Activated CD4-positive, CD25-positive, alpha-beta regulatory T cell (primary cell): Measurements from ENCODE around the gene GOPC.
A peak's percentile ranks its signal among the peaks of the same experiment; 100 is the strongest.
"Not testable (repeated sequence)": the region's sequence is repeated elsewhere in the genome, so short reads cannot be mapped to it uniquely, and the experiment has no call there.

Experiments used
- DNase-seq, 4 experiments: peaks; one replicate each; lab custom pipeline; 2025; lab: John Stamatoyannopoulos, UW

GOPC gene

GRCh38 chr6:117602151-117602898 is at the start of gene GOPC:
TSS of gene GOPC (minus strand) at chr6:117602511. CDS start at chr6:117602288, 223 bp downstream.
- peak; percentile 77 to 89 (median 86) for DNase-seq

- DNase-seq: not testable (repeated sequence)
These were observed 49.7 kb upstream of the GOPC start for GRCh38 chr6:117651984-117652383.

GRCh38 chr6:117642976-117643375 is 40.7 kb upstream of the GOPC start:
- DNase-seq: no peak

GRCh38 chr6:117637770-117638169 is 35.5 kb upstream of the GOPC start:
- DNase-seq: no peak

- no peak for DNase-seq
These were observed 26.9 kb upstream of the GOPC start for GRCh38 chr6:117629119-117629660.

- DNase-seq: no peak
These were observed 25.2 kb upstream of the GOPC start for GRCh38 chr6:117627533-117627932.

- DNase-seq: no peak
These were observed 22.7 kb upstream of the GOPC start for GRCh38 chr6:117624869-117625481.

GRCh38 chr6:117619178-117619577 is 16.9 kb upstream of the GOPC start:
- no peak for DNase-seq

GRCh38 chr6:117617210-117618035 is 15.1 kb upstream of the GOPC start:
- no peak for DNase-seq

GRCh38 chr6:117616391-117617209 is 14.3 kb upstream of the GOPC start:
- DNase-seq: peak in 1 of 4 experiments; percentile 12

GRCh38 chr6:117615750-117616390 is 13.6 kb upstream of the GOPC start:
- DNase-seq: no peak

GRCh38 chr6:117613920-117614560 is 11.7 kb upstream of the GOPC start:
- DNase-seq: no peak

- DNase-seq: no peak
These were observed 5.2 kb upstream of the GOPC start for GRCh38 chr6:117607511-117607910.

- DNase-seq: peak in 1 of 4 experiments; percentile 5
These were observed 3.0 kb upstream of the GOPC start for GRCh38 chr6:117605169-117605826.

GRCh38 chr6:117603821-117604220 is 1.5 kb upstream of the GOPC start:
- DNase-seq: no peak

- no peak for DNase-seq
These were observed 733 bp upstream of the GOPC start for GRCh38 chr6:117602899-117603588.

- DNase-seq: no peak
These were observed 530 bp downstream of the GOPC start for GRCh38 chr6:117601811-117602150.

- no peak for DNase-seq
These were observed 2.1 kb downstream of the GOPC start for GRCh38 chr6:117600008-117600743.

- no peak for DNase-seq
These were observed 4.6 kb downstream of the GOPC start for GRCh38 chr6:117597755-117598154.
